HG03135 (cell line): ENCODE results near the gene FGFBP1.

Experiments
- ATAC-seq: cut with Tn5 transposase; IDR thresholded peaks from one replicate; pipeline ENCODE4 v1.9.1; 2021; ENCODE audit warnings: mild to moderate bottlenecking, moderate library complexity; ENCODE audit not compliant: unreplicated experiment

FGFBP1 gene

GRCh38 chr4:15938640-15939039, at the start of gene FGFBP1:
Gene FGFBP1, minus strand, starts transcription at chr4:15938740. Its CDS starts 2,108 bp downstream, at chr4:15936632.
- ATAC-seq, result no peak

GRCh38 chr4:15988222-15988621, 49.7 kb upstream of the FGFBP1 start:
- ATAC-seq, result no peak

GRCh38 chr4:15986907-15987306, 48.4 kb upstream of the FGFBP1 start:
- no peak for ATAC-seq

- no peak for ATAC-seq
These were observed 45.1 kb upstream of the FGFBP1 start for GRCh38 chr4:15983610-15984009.

GRCh38 chr4:15982842-15983524, 44.4 kb upstream of the FGFBP1 start:
- ATAC-seq, result no peak

DNA sequence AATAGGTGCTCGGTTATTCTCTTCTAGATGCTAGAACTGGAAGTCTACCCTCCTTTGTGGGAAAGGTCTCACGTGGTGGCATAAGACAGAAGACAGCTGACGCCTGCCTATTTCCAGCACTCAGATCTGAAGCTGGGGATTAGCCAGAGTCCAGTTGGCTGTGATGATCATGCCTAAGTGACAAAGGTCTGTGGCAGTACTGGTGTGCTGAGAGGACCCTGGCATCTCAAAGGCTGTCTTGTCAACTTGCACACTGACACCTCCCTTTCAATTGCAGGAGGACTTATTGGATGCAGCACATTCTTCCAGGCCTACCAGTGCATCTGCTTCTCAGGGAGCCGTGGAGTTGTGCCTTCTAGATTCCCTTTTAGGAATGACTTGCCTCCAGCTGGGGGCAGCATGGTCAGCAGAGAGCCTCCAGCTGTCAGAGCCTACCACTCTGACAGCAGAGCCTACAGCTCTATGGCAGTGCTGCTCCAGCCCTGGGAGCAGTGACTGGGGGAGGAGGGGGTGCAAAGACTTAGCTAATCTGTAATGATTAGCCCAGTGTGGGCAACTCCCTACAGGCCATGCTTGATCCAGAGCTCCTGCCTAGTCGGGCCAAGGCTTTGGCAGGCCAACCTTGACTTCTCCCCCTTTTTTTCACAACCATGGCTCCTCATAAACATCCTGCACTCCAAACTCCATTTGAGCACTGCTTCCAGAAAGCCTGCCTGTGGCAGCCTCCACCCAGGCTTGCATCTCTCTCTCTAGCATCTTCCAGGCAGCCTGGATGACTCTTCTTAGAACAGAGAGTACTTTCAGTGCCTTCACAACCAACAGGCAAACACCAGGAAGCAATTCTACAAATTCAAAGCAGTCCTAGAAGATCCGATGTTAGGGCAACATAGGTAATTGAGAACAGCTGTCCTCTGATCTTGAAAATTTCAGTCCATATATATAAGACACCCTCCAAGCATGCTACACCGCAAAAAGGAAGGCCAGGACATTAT, 38.2 kb upstream of the FGFBP1 start:
- ATAC-seq, result no peak

- no peak for ATAC-seq
These were observed 32.7 kb upstream of the FGFBP1 start for GRCh38 chr4:15971068-15971801.

- ATAC-seq, result no peak
These were observed 30.2 kb upstream of the FGFBP1 start for GRCh38 chr4:15968551-15969300.

- no peak for ATAC-seq
These were observed 26.8 kb upstream of the FGFBP1 start for GRCh38 chr4:15965325-15965724.

DNA sequence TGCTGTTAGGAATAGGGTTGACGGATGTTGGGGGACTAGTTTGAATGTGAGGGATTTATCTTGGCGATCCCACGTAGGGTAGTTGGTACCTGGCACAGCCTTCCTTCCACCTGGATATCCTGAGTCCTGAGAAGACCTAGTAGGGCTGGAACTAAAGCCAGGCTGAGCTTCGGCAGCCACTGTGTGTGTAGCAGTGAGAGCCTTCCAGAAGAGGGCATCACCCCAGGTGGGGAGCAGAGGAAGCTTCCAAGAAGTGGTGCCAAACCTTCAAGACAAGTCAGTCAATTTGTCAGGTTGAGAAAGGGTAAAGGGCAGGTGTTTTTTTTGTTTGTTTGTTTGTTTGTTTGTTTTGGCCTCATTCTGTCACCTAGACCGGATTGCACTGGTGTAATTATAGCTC, 25.6 kb upstream of the FGFBP1 start:
- ATAC-seq, result no peak

DNA sequence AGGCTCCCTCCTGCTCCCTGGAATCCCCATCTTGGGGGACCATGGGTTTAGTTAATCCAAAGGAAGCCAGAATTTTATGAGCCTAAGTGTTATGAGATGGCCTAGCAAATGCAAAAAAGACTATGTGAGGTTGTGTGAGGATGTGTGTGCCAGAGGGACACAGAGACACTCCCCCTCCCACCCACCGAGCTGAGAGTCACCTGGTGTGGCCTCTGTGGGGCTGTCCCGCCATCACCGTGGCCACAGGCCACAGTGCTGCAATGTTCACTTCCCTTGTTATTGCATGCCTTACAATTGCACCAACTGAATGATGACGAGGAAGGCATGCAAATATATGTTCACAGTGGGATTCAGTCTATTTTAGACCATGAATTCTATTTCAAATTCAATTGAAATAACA, 25.0 kb upstream of the FGFBP1 start:
- peak; percentile 73 for ATAC-seq

DNA sequence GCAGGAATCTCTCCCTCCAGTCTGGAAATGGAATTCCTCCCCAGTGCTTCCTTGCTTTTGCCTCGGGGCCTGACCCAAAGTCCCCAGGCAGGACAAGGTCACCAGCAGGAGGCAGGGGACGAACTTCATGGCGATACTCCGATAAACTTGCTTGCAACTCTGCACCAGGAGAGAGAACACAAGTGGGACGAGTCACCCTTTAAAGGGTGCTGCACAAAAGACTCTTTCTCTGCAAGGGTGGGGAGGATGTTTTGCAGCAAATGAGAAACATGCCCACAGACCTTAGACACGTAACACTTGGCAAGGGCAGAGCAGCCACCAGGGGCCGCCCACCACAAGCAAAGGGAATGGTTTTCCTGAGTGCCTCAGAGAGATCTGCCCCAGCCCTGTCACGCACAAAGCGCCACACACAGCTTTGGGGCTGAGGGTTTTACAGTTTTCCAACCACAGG, 24.5 kb upstream of the FGFBP1 start, which contains the start of gene FGFBP2:
TSS of gene FGFBP2 (minus strand) at position 175 of the 451 bp plus-strand sequence. CDS start at position 129, 46 bp downstream.
- peak; percentile 39 for ATAC-seq

DNA sequence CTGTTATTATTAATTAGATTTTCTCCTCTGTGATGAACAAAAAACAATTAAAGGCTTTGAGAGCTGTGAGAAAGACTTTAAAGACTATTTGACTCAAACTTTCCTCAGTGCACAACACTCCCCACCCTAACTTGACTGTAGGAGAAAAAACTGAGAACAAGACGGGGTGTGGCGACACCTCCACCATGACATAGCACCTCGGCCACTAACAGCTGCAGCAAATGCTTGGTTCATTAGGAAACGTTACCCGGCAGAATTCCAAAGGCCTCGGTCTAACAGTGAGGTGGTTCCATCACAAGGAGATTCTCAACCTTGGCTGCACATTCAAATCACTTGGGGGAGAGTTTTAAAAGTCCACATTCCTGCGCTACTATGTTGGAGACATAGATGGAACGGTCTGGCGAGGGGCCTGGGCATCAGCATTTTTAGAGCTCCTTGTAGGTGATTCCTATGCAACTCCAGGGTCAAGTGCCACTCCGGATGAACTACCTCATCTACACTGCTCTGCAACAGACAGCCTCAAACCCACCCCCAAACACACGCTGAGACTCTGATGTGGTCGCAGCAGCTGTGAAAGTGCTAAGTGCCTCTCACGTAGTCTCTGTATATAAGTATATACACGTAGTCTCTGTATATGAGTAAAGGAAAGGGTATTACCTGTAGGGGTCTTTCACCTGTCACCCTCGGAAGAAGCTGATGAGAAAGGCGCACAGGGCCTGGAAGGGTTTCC, 23.4 kb upstream of the FGFBP1 start:
- no peak for ATAC-seq

DNA sequence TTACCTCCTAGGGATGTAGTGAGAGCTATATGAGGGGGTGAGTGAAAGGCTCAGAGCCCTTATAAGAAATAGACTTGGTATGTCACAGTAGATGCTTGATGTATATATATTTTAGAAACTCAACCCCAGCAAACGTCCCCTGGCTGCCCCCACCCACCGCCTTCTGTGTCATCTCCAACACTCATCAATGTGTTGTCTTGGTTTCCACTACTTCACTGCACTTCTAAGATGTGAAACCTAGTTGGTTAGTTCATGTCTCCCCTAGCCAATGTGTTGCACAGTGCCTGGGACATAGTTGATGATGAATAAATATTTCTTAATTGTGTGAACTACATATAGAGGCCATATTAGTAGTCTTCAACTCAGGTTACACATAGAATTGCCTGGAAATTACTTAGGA, 20.0 kb upstream of the FGFBP1 start:
- no peak for ATAC-seq

- peak; percentile 88 for ATAC-seq
These were observed 17.8 kb upstream of the FGFBP1 start for GRCh38 chr4:15956179-15956850.

DNA sequence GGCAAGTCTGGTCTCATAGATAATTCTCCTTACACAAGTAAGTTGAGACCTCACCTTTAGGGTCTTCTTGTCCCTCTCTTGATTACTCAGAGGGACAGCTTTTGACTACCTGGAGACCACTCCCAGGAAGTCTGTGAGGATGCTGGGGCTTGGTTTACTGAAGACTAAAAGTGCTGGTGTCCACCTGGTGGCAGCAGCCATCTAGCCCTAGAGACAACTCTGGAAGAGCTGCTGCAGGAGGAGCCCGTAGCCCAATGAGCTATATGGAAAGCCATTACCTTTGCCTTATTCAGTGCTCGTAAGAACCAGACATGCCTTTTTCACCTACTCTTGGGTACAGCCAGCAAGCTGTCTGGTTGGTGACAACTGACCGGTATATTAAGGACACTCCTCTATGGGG, 17.1 kb upstream of the FGFBP1 start:
- ATAC-seq, result no peak

DNA sequence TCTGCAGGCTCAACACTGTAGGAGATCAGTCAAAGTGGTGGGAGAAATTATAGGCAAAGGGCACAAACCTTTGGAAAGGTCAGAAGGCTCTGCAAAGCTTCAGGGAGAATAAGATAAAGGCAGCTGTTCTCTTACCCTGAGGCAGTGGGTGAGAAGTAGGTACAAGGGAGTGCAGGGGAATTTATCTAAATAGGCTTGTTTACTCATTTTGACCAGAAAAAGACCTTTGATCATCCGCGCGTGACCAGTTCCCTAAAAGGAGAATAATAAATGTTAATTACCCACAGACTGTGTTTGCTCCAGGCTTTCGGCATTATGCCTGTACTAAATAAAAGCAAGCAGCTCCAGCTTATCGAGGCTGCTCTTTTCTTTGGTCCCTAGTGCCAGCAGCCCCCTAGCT, 15.1 kb upstream of the FGFBP1 start:
- ATAC-seq, result no peak

GRCh38 chr4:15951781-15952180, 13.2 kb upstream of the FGFBP1 start:
- ATAC-seq, result no peak

GRCh38 chr4:15948826-15949225, 10.3 kb upstream of the FGFBP1 start:
- ATAC-seq, result no peak
